Neural cell (in vitro differentiated cells): ENCODE results near the gene GRM2. TPM values are rescaled to one million over a fixed set of nuclear protein-coding genes. Genes with fewer than 3 reads are reported as not detected.

Experiments
- H2AFZ ChIP-seq: fragments of 200-600, 300-800 bp; sonication (generic), shearing (Covaris generic); 2 replicates; pipeline ENCODE4 v1.6.0; 2014; ENCODE audit warnings: low read depth, mild to moderate bottlenecking, antibody characterized with exemption, low read length, moderate library complexity
- H3F3A ChIP-seq: fragments of 200-600 bp; shearing (Covaris generic); 2 replicates; pipeline ENCODE4 v1.6.1; 2016; ENCODE audit warnings: mild to moderate bottlenecking, moderate library complexity, mixed read lengths, antibody characterized with exemption, low read length; ENCODE audit not compliant: insufficient read depth, poor library complexity, severe bottlenecking
- H3K27ac ChIP-seq: fragments of 200-600, 300-800 bp; sonication (generic), shearing (Covaris generic); 2 replicates; pipeline ENCODE4 v1.5.1; 2014; ENCODE audit warnings: mild to moderate bottlenecking, low read length, moderate library complexity
- H3K27me3 ChIP-seq: fragments of 300-800, 200-600 bp; sonication (generic), shearing (Covaris generic); 2 replicates; pipeline ENCODE4 v1.6.0; 2014; ENCODE audit warnings: mild to moderate bottlenecking, low read depth, low read length, moderate library complexity; ENCODE audit not compliant: insufficient read depth
- H3K36me3 ChIP-seq: fragments of 300-800, 200-600 bp; sonication (generic), shearing (Covaris generic); 2 replicates; pipeline ENCODE4 v1.5.1; 2014; ENCODE audit warnings: mild to moderate bottlenecking, antibody characterized with exemption, low read length, moderate library complexity; ENCODE audit not compliant: insufficient read depth
- H3K4me2 ChIP-seq: fragments of 300-800, 200-600 bp; sonication (generic), shearing (Covaris generic); 2 replicates; pipeline ENCODE4 v1.6.0; 2014; ENCODE audit warnings: mild to moderate bottlenecking, low read length
- H3K4me3 ChIP-seq: fragments of 300-800, 200-600 bp; sonication (generic), shearing (Covaris generic); 2 replicates; pipeline ENCODE4 v1.5.1; 2014; ENCODE audit warnings: mild to moderate bottlenecking, low read length, moderate library complexity
- H3K79me2 ChIP-seq: fragments of 200-600 bp; shearing (Covaris generic); replicated peaks from 2 replicates; pipeline ENCODE4 v1.6.0; 2014; ENCODE audit warnings: mild to moderate bottlenecking, low read length, moderate library complexity; ENCODE audit not compliant: insufficient read depth
- H3K9ac ChIP-seq: fragments of 300-800, 200-600 bp; sonication (generic), shearing (Covaris generic); 2 replicates; pipeline ENCODE4 v1.6.1; 2016; ENCODE audit warnings: mild to moderate bottlenecking, low read length, mixed read lengths
- H3K9me2 ChIP-seq: fragments of 200-600 bp; shearing (Covaris generic); 2 replicates; pipeline ENCODE4 v1.6.1; 2016; ENCODE audit warnings: mild to moderate bottlenecking, low read length, mixed read lengths; ENCODE audit not compliant: insufficient read depth
- H3K9me3 ChIP-seq: fragments of 200-600, 300-800 bp; sonication (generic), shearing (Covaris generic); 2 replicates; pipeline ENCODE4 v1.6.1; 2016; ENCODE audit warnings: mild to moderate bottlenecking, mixed run types, low read length, moderate library complexity, mixed read lengths
- H4K20me1 ChIP-seq: fragments of 200-600 bp; shearing (Covaris generic); 2 replicates; pipeline ENCODE4 v1.6.1; 2016; ENCODE audit warnings: mild to moderate bottlenecking, mixed run types; ENCODE audit not compliant: insufficient read depth
- CTCF ChIP-seq: fragments of 450-650 bp; IDR thresholded peaks from 2 replicates; pipeline ENCODE4 v1.5.1; 2014; ENCODE audit warnings: antibody characterized with exemption, mild to moderate bottlenecking, moderate library complexity; ENCODE audit not compliant: poor library complexity, severe bottlenecking
- EP300 ChIP-seq: fragments of 450-650 bp; conservative IDR thresholded peaks from 2 replicates; pipeline ENCODE4 v1.6.1; 2014; ENCODE audit warnings: antibody characterized with exemption, mild to moderate bottlenecking, moderate library complexity; ENCODE audit not compliant: poor library complexity, severe bottlenecking
- EZH2 ChIP-seq: fragments of 200-600, 300-800 bp; shearing (Covaris generic), sonication (generic); IDR thresholded peaks from 2 replicates; pipeline ENCODE4 v1.6.1; 2014; ENCODE audit warnings: antibody characterized with exemption, low read length, borderline replicate concordance, mild to moderate bottlenecking; ENCODE audit not compliant: insufficient read depth, poor library complexity, severe bottlenecking
- MXI1 ChIP-seq: fragments of 450-650 bp; conservative IDR thresholded peaks from 2 replicates; pipeline ENCODE4 v1.6.1; 2014; ENCODE audit warnings: antibody characterized with exemption, mild to moderate bottlenecking; ENCODE audit not compliant: poor library complexity, severe bottlenecking
- POLR2AphosphoS5 ChIP-seq: IDR thresholded peaks from 2 replicates; pipeline ENCODE4 v1.6.1; 2012
- RAD21 ChIP-seq: fragments of 450-650 bp; conservative IDR thresholded peaks from 2 replicates; pipeline ENCODE4 v1.6.1; 2014; ENCODE audit warnings: antibody characterized with exemption, mild to moderate bottlenecking, moderate library complexity
- REST ChIP-seq: IDR thresholded peaks from 2 replicates; pipeline ENCODE4 v1.6.1; 2012; ENCODE audit warnings: borderline replicate concordance
- SMC3 ChIP-seq: fragments of 450-650 bp; conservative IDR thresholded peaks from 2 replicates; pipeline ENCODE4 v1.6.1; 2014; ENCODE audit warnings: antibody characterized with exemption, mild to moderate bottlenecking, moderate library complexity; ENCODE audit not compliant: poor library complexity
- TAF1 ChIP-seq: IDR thresholded peaks from 2 replicates; pipeline ENCODE4 v1.6.1; 2012; ENCODE audit warnings: low read depth
- polyA plus RNA-seq: library from polyadenylated mRNA; depleted of rRNA; stranded (reverse); fragments of >200 nt; gene quantifications from 2 replicates; pipeline ENCODE4 v1.2.3, GENCODE V29; 2014

GRM2 gene
- polyA plus RNA-seq, 1 donor from 2014 or later, result 9.1 TPM

- Histone ChIP-seq H3K79me2 (no peaks in the 10 kb centered on the region), H3K36me3 (no peaks in the 10 kb centered on the region), H4K20me1 (no peaks in the 10 kb centered on the region)
These were observed 28.7 kb upstream of the GRM2 start for GRCh38 chr3:51678186-51678585.

GRCh38 chr3:51678641-51679040 lies 28.2 kb upstream of the GRM2 start:
- Histone ChIP-seq H2AFZ (no peak overlapping the region), H3K4me2 (no peak overlapping the region), H3K4me3 (no peak overlapping the region), H4K20me1 (no peaks in the 10 kb centered on the region), H3K9ac (no peak overlapping the region), H3K36me3 (no peaks in the 10 kb centered on the region), H3F3A (no peaks in the 10 kb centered on the region), H3K27ac (no peak overlapping the region), H3K9me3 (no peaks in the 10 kb centered on the region), H3K27me3 (no peaks in the 10 kb centered on the region), H3K9me2 (no peaks in the 10 kb centered on the region), H3K79me2 (no peaks in the 10 kb centered on the region)
- TF ChIP-seq EP300 (no peak), TAF1 (no peak), REST (no peak), RAD21 (no peak), EZH2 (no peak), MXI1 (no peak), SMC3 (no peak)

More at GRCh38 chr3:51678186-51678585, 28.7 kb upstream of the GRM2 start:
- H3K27me3 ChIP-seq, result no peaks in the 10 kb centered on the region
- no peak overlapping the region for H3K9ac ChIP-seq
- H3K9me2 ChIP-seq, result no peaks in the 10 kb centered on the region
- H3K4me2 ChIP-seq, result no peak overlapping the region
- no peak for TF ChIP-seq TAF1
- no peak for TF ChIP-seq MXI1
- no peak for TF ChIP-seq RAD21
- TF ChIP-seq SMC3, result no peak
- no peak for TF ChIP-seq CTCF
- no peak for TF ChIP-seq POLR2AphosphoS5
- TF ChIP-seq EP300, result no peak
- no peak for TF ChIP-seq REST
- no peak for TF ChIP-seq EZH2
- H2AFZ ChIP-seq, result no peak overlapping the region
- no peaks in the 10 kb centered on the region for H3F3A ChIP-seq
- H3K27ac ChIP-seq, result no peak overlapping the region
- no peaks in the 10 kb centered on the region for H3K9me3 ChIP-seq
- H3K4me3 ChIP-seq, result no peak overlapping the region
